ENCODE data around the gene LIME1. TPM values are rescaled to one million over a fixed set of nuclear protein-coding genes. Genes with fewer than 3 reads are reported as not detected.

LIME1 gene
- polyA plus RNA-seq, 1 donor from 2014 or later: 81.2 TPM

DNA sequence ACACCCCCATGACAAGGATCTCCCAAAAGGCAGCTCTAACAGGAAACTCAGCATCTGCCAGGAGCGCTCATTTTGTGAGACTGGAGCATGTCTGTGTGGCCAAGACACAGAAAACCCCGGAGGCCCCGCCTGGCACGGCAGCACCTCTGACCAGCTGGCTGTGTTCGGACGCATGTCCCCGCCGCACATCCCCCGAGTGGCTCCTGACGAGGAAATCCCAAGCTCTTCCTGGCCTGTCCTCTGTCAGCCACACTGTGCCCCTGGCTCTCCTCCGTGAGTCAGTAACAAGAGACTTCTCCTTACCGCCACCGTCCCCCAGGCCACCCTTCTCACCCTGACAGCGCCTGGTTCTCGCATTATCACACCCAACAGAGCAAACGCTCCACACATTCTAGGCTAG lies 17.5 kb downstream of the LIME1 start:
- H3K27ac Mint-ChIP-seq: no peak overlapping the region
- H3K4me1 Mint-ChIP-seq: peaks cover 0 to 5% (median 0%) of the 10 kb centered on the region in 3 donors
- peak overlapping the region in 1 of 4 donors; percentile 16 for H3K4me3 Mint-ChIP-seq
- peaks cover 0 to 1% (median 0%) of the 10 kb centered on the region in 3 donors for H3K9me3 Mint-ChIP-seq
- H3K27me3 Mint-ChIP-seq: no peaks in the 10 kb centered on the region
- H3K36me3 Mint-ChIP-seq: no peaks in the 10 kb centered on the region

DNA sequence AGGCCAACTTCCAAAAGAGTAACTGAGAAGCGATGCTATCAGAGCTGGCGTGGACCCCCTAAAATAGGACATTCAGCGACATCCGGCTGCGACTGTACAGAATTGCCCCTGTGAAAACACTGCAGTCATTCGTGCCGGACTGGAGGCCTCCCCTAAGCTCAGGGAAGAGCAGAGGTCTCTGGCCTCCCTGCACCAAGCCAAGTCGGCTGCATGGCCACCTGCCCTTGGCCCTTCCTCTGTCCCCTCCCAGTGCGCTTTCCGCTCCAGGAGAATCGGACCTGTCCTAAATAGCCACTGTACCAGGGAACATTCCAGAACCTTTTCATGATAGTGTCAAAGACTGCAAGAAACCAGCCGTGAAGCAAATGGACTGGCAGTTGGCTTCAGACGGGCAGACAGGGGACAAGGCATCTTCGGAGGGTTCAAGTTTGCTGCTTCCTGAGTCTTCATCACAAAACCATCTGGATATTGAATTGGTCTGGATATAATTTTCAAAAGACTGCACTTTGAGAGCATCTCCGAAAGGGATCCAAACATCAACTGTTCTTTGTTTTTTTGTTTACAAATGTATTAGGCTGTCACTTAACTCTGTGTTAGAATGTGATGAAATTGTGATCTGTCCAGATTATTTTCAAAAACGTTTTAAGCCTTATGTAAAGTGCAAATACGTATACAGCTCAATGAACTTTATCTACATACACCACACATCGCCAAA lies 19.6 kb downstream of the LIME1 start:
- no peaks in the 10 kb centered on the region for H3K36me3 Mint-ChIP-seq
- peaks cover 0 to 5% (median 0%) of the 10 kb centered on the region in 3 donors for H3K4me1 Mint-ChIP-seq
- H3K4me3 Mint-ChIP-seq: no peak overlapping the region
- H3K27me3 Mint-ChIP-seq: peaks cover 4% of the 10 kb centered on the region
- H3K9me3 Mint-ChIP-seq: peaks cover 0 to 1% (median 0%) of the 10 kb centered on the region in 3 donors
- no peak overlapping the region for H3K27ac Mint-ChIP-seq

DNA sequence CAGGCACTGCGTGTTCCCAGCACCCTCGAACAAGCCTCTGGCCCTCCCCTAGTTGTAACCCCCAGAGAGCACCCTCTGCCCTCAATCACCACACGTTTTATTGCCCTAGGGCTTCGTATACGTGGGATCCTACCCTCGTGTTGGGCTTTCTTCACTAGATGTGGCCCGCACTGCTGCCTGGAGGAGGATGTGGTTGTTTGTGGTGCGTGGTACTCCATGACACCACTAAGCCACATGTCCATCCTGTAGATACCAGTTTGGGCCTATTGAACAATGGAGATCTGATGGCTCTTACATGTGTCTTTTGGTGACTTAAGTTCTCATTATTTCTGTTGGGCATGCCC lies 20.2 kb downstream of the LIME1 start:
- peaks cover 0 to 5% (median 0%) of the 10 kb centered on the region in 3 donors for H3K4me1 Mint-ChIP-seq
- no peaks in the 10 kb centered on the region for H3K36me3 Mint-ChIP-seq
- no peak overlapping the region for H3K4me3 Mint-ChIP-seq
- peaks cover 0 to 1% (median 0%) of the 10 kb centered on the region in 3 donors for H3K9me3 Mint-ChIP-seq
- H3K27me3 Mint-ChIP-seq: peaks cover 4% of the 10 kb centered on the region
- H3K27ac Mint-ChIP-seq: no peak overlapping the region

DNA sequence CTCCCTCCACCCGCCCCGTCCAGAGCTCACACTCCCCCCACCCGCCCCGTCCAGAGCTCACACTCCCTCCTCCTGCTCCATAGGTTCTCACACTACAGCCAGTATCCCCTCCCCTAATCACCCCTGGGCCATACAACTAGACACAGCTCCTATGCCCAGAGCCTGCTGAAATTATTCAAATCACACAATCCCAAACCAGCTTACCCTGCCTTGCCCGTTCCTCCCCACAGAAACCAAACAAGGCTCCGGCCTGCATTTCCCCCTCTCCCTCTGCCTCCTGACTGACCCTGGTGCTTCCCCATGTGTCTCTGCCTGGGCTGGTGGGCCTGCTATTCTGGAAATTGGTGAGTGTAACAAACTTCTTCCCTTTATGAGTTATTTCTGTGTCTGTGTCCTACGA lies 21.7 kb downstream of the LIME1 start:
- H3K4me3 Mint-ChIP-seq: no peak overlapping the region
- peaks cover 0 to 5% (median 0%) of the 10 kb centered on the region in 3 donors for H3K4me1 Mint-ChIP-seq
- H3K27ac Mint-ChIP-seq: no peak overlapping the region
- no peaks in the 10 kb centered on the region for H3K36me3 Mint-ChIP-seq
- H3K9me3 Mint-ChIP-seq: peaks cover 0 to 1% (median 0%) of the 10 kb centered on the region in 3 donors
- peaks cover 4% of the 10 kb centered on the region for H3K27me3 Mint-ChIP-seq

DNA sequence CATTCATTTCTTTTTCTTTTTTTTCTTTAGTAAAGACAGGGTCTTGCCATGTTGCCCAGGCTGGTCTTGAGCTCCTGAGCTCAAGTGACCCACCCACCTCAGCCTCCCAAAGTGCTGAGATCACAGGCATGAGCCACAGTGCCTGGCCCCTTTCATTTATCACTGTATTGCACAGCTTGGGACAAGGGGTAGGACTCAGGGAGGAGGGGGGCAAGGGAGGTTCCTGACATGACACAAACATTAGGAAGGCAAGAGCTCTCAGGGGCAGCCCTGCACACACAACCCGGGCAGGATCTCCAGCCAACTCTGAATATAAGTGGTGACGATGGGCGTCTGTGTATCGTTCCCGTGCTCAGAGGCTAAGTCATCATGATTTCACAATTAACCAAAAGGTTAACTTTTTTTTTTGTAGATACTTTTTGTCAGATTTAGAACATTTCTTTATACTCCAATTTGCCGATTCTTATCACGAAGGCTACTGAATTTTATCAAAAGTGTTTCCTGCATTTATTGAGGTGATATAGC lies 23.0 kb downstream of the LIME1 start:
- peaks cover 9% of the 10 kb centered on the region for H3K27me3 Mint-ChIP-seq
- H3K27ac Mint-ChIP-seq: no peak overlapping the region
- H3K36me3 Mint-ChIP-seq: no peaks in the 10 kb centered on the region
- H3K9me3 Mint-ChIP-seq: no peaks in the 10 kb centered on the region
- no peak overlapping the region for H3K4me3 Mint-ChIP-seq
- H3K4me1 Mint-ChIP-seq: peaks cover 0 to 2% (median 0%) of the 10 kb centered on the region in 3 donors

DNA sequence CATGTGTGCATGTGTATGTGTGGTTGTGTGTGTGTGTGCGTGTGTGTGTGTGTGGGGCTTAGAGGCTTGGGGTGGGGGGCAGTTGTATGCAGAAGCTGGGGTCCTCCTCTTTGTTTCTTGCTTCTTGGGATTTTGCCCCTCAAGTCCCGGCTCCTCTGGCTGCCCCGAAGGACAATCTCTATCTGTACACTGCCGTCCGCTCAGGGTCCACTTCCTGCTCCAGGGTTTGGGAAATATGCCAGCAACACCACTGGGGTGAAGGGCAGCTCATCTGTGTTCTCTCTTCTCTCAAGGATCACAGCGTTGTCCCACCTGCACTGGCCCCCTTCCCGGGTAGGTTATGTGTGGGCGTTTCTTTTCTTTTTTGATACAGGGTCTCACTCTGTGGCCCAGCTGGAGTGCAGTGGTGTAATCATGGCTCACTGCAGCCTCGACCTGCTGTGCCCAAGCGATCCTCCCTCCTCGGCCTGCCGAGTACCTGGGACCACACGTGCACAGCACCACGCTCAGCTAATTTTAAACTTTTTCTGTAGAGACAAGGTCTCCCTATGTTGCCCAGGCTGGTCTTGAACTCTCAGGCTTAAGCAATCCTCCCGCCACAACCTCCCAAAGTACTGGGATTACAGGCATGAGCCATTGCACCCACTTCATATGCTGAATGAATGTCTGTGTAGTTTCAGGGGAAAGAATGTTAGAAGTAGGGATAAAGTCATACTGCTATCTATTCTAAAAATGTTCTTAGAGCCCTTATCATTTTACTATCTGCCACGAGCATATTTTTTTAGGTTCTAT lies 28.8 kb downstream of the LIME1 start:
- Mint-ChIP-seq H3K9me3 (no peaks in the 10 kb centered on the region), H3K27ac (peak overlapping the region in 1 of 3 donors; percentile 77), H3K4me3 (no peak overlapping the region), H3K36me3 (no peaks in the 10 kb centered on the region), H3K4me1 (no peaks in the 10 kb centered on the region), H3K27me3 (peaks cover 8% of the 10 kb centered on the region)

DNA sequence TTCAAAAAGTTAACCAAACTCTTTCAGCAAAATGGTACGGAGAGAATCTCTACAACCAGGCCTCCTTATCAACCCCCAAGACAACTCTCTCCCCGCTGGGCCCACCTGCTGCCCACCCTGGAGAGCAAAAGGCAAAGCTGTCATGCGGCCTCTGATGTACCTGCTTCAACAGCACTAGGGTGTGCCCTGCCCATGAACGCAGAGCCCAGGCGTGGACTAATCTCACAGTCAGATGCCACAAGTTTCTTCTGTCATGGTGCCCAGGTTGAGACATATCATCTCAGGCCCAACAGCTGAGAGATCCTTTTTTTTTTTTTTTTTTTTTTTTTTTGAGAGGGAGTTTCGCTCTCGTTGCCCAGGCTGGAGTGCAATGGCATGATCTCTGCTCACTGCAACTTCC lies 29.4 kb downstream of the LIME1 start:
- no peaks in the 10 kb centered on the region for H3K36me3 Mint-ChIP-seq
- H3K27ac Mint-ChIP-seq: peak overlapping the region in 1 of 3 donors; percentile 77
- H3K9me3 Mint-ChIP-seq: no peaks in the 10 kb centered on the region
- no peaks in the 10 kb centered on the region for H3K4me1 Mint-ChIP-seq
- peaks cover 8% of the 10 kb centered on the region for H3K27me3 Mint-ChIP-seq
- no peak overlapping the region for H3K4me3 Mint-ChIP-seq

DNA sequence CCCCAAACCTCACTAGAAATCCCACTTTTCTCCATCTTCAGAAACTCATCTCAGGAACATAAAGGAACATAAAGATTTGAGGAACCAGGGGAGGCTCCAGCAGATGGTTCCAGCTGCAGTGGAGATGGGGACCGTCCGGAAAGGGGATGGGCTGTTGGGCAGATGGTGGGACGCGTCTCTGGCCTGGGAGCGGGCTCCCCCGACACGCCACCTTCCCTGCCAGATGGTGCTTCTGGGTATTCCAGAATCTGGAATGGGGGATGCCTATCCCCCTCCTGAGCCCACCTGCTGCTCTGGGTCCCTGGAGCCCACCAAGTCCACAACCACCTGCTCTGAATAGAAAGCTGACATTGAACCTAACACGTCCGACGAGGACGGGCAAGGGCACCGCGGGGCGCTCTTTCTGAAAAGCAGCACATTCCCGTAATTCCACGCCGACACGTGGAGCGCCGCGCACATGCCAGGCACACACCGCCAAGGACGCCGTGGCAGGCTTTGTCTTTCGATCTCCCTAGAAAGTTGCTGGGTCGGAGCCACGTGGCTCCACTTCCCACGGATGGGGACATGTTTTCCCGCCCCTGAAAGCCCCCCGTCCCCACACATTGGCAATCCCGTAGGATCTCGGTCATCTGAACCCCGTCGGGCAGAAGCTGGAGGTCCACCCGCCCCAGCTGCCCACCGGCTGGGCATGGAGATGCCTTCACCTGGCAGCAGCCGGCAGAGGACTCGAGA lies 30.4 kb downstream of the LIME1 start:
- peaks cover 8% of the 10 kb centered on the region for H3K27me3 Mint-ChIP-seq
- H3K27ac Mint-ChIP-seq: no peak overlapping the region
- H3K4me1 Mint-ChIP-seq: no peaks in the 10 kb centered on the region
- H3K9me3 Mint-ChIP-seq: no peaks in the 10 kb centered on the region
- H3K36me3 Mint-ChIP-seq: no peaks in the 10 kb centered on the region
- H3K4me3 Mint-ChIP-seq: no peak overlapping the region

DNA sequence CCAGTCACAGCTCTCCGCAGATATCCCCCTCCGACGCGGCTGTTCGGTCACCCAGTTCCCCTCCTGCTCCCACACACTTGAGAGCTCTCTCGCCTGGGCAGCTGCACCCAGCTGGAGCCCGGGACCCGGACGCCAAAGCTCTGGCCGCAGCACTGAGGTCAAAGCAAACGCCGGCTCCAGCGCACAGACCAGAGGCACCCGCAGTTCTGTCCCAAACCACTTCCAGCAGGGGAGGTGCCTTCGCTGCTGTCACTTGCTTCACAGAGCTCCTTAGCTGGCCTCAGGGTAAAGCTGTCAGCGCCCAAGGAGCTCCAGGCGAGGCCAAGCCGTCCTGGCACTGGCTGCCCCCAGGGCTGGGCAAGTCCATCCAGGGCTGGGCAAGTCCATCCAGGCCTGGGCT lies 31.0 kb downstream of the LIME1 start:
- no peaks in the 10 kb centered on the region for H3K4me1 Mint-ChIP-seq
- H3K9me3 Mint-ChIP-seq: no peaks in the 10 kb centered on the region
- H3K27me3 Mint-ChIP-seq: peaks cover 8% of the 10 kb centered on the region
- H3K27ac Mint-ChIP-seq: no peak overlapping the region
- no peak overlapping the region for H3K4me3 Mint-ChIP-seq
- H3K36me3 Mint-ChIP-seq: no peaks in the 10 kb centered on the region

DNA sequence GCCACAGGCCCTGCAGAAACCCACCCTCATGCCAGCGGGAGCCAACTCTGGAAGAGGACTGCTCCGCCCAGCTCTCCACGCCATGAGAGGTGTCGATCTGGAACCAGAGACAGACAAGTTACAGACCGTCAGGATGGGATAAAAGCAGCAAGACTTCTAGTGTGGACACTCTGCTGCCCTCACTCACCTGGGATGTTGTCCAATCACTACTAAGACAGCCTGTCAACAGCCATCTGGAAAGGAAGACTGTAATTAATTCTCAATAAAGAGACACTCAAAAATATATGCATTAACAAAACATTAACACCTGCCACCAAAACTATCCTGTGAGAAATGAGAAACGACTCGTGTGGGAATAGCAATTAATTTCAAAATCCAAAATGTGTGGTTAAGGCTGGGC lies 31.4 kb downstream of the LIME1 start:
- no peaks in the 10 kb centered on the region for H3K4me1 Mint-ChIP-seq
- H3K27me3 Mint-ChIP-seq: peaks cover 8% of the 10 kb centered on the region
- no peaks in the 10 kb centered on the region for H3K36me3 Mint-ChIP-seq
- H3K4me3 Mint-ChIP-seq: no peak overlapping the region
- no peak overlapping the region for H3K27ac Mint-ChIP-seq
- no peaks in the 10 kb centered on the region for H3K9me3 Mint-ChIP-seq

DNA sequence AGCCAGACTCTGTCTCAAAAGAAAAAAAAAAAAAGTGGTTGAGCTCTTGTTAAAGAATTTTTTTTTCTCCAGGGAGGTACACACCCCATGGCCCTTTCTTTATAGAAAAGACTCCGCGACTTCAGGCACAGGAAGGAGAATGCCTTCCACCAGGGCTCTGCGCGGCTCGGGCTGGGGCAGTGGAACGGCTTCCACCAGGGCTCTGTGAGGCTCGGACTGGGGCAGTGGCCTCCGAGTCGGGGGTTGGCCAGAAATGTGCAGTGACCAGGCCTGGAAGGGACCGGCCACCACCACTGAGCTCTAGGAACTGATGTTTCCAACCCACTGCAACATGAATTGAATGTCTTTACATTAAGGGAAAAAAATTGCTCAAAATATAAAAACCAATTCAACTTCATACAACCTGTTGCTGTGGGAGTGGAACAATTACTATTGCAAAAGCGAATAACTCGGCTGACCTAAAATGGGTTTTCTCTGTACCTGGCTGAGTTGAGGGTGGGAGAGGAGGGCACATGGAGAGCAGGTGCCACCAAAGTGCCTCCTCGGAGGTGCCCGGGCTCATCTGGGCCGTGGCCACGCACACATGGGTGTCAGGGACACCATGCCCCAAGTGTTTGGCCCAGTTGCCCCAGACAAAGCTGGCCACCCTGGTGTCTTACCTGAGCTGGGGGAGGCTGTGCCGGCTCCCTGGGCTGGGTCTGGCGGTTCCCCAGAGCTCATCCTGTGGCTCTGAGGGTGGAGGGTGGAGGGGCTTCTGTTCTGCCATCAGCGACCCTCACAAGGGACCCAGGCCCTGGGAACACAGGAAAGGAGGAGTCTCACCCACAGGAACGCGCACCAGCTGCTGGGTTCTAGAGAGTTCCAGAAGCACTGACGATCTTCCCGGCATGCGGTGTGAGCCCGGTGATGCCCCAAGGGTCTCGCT lies 32.4 kb downstream of the LIME1 start:
- H3K4me1 Mint-ChIP-seq: no peaks in the 10 kb centered on the region
- no peak overlapping the region for H3K4me3 Mint-ChIP-seq
- H3K9me3 Mint-ChIP-seq: no peaks in the 10 kb centered on the region
- H3K27ac Mint-ChIP-seq: no peak overlapping the region
- H3K27me3 Mint-ChIP-seq: peaks cover 7% of the 10 kb centered on the region
- H3K36me3 Mint-ChIP-seq: no peaks in the 10 kb centered on the region

DNA sequence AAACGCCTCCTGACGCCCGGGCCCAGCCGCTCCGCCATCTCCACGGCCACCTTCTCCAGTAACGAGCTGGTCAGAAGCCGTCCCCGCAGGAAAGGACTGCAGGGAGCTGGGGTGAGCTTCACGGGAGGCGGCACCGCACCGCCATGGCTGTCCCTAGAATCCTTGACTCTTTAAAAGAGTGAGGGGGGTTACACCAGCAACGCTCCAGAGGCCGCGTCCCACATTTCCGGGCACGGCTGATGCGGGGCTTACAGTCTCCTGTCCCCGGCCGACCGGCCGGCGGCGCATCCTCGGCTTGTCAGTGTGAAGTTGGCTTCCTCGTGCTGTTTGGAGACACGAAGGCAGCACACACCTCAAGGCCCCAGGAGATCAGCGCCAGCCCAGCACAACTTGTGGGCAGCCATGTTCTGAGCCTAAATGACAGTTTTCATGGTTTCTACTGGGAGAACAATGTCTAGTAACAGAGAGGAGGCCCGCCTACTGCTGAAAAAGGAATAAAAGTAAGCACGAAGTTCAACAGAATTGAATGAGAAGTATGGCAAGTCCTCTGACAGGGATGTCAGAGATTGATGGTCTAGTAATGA lies 33.5 kb downstream of the LIME1 start:
- Mint-ChIP-seq H3K4me3 (no peak overlapping the region), H3K27me3 (peaks cover 11% of the 10 kb centered on the region), H3K9me3 (no peaks in the 10 kb centered on the region), H3K36me3 (peaks cover 2% of the 10 kb centered on the region), H3K27ac (no peak overlapping the region), H3K4me1 (no peaks in the 10 kb centered on the region)

DNA sequence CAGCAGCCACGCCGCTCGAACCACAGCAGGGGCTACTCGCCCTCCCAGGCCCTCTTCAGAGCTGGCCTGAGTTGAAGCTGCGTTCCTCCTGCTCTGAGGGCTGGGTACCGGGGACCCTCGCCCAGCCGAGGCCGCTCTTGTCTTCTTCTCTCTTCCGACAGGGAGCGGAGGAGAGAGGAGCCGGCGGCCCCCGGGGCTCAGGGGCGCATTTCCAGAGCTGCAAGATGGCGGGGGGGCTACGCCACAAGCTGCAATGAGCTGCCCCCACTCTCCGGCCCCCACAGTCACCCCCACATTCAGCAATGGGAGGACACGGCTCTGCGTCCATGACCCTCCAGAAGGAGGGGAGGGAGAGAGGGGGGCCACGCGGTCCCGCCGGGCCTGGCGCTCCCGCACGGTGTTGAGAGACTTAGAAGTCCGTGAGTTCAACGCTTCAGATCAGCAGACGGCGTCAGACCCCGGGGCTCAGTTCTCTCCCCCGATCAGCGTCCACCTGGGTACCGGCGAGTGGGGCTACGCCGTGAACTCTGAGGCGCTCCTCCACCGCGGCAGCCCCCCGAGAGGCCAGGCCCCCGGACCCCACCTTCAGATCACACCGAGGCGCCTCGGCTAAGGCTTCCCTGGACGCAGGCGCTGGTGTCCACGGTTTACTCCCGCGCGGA lies 34.7 kb downstream of the LIME1 start:
- H3K4me1 Mint-ChIP-seq: peaks cover 0 to 2% (median 0%) of the 10 kb centered on the region in 3 donors
- H3K4me3 Mint-ChIP-seq: no peak overlapping the region
- H3K9me3 Mint-ChIP-seq: no peaks in the 10 kb centered on the region
- H3K36me3 Mint-ChIP-seq: peaks cover 2% of the 10 kb centered on the region
- no peak overlapping the region for H3K27ac Mint-ChIP-seq
- H3K27me3 Mint-ChIP-seq: peaks cover 10% of the 10 kb centered on the region
